ENCODE results near the gene USP46. TPM values are rescaled to one million over a fixed set of nuclear protein-coding genes. Genes with fewer than 3 reads are reported as not detected.

USP46 gene
- total RNA-seq, 1 donor from 2014 or later: 32.4 TPM

DNA sequence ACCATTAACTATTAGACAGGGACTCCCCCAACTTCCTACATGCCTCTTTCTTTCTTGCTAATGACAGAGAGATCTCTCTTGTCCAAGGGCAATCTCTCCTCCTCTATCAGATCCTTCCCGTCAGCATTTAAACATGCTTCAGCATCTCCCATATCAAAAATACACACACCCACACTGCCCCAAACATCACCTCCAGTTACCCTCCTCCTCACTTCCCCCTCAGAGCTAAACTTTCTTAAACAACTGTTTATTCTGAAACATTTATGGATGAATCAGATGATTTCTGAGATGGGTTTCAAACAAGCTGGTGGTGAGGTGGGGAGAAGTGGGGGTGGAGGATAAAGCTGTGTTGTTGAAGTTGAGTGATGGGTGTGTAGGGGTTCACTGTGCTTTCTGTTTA, 23.5 kb downstream of the USP46 start:
- Mint-ChIP-seq H3K36me3 (ENCODE audit: low read depth, unreplicated experiment) (peaks cover 7% of the 10 kb centered on the region), H3K27ac (ENCODE audit: unreplicated experiment) (no peak overlapping the region), H3K9me3 (ENCODE audit: unreplicated experiment) (no peaks in the 10 kb centered on the region), H3K27me3 (ENCODE audit: unreplicated experiment) (peaks cover 8% of the 10 kb centered on the region), H3K4me1 (ENCODE audit: unreplicated experiment) (peaks cover 6% of the 10 kb centered on the region), H3K4me3 (ENCODE audit: unreplicated experiment) (no peak overlapping the region)
- TF ChIP-seq, protein P1, sequence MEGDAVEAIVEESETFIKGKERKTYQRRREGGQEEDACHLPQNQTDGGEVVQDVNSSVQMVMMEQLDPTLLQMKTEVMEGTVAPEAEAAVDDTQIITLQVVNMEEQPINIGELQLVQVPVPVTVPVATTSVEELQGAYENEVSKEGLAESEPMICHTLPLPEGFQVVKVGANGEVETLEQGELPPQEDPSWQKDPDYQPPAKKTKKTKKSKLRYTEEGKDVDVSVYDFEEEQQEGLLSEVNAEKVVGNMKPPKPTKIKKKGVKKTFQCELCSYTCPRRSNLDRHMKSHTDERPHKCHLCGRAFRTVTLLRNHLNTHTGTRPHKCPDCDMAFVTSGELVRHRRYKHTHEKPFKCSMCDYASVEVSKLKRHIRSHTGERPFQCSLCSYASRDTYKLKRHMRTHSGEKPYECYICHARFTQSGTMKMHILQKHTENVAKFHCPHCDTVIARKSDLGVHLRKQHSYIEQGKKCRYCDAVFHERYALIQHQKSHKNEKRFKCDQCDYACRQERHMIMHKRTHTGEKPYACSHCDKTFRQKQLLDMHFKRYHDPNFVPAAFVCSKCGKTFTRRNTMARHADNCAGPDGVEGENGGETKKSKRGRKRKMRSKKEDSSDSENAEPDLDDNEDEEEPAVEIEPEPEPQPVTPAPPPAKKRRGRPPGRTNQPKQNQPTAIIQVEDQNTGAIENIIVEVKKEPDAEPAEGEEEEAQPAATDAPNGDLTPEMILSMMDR (IDR thresholded peaks at IDR 0.05; ENCODE audit: unreplicated experiment): no peak
- no peak for DNase-seq (ENCODE audit: low spot score)

- Mint-ChIP-seq H3K4me1 (ENCODE audit: unreplicated experiment) (peaks cover 6% of the 10 kb centered on the region), H3K27ac (ENCODE audit: unreplicated experiment) (no peak overlapping the region)
- DNase-seq (ENCODE audit: low spot score): no peak
Observed at GRCh38 chr4:52635130-52635529, 24.0 kb downstream of the USP46 start.

GRCh38 chr4:52633846-52634245, 25.3 kb downstream of the USP46 start:
- peaks cover 9% of the 10 kb centered on the region for H3K36me3 Mint-ChIP-seq (ENCODE audit: low read depth, unreplicated experiment)
- H3K9me3 Mint-ChIP-seq (ENCODE audit: unreplicated experiment): no peaks in the 10 kb centered on the region
- no peak overlapping the region for H3K27ac Mint-ChIP-seq (ENCODE audit: unreplicated experiment)

More at GRCh38 chr4:52635130-52635529, 24.0 kb downstream of the USP46 start:
- TF ChIP-seq, protein P1 (IDR thresholded peaks at IDR 0.05; ENCODE audit: unreplicated experiment): no peak
- Mint-ChIP-seq H3K4me3 (ENCODE audit: unreplicated experiment) (no peak overlapping the region), H3K27me3 (ENCODE audit: unreplicated experiment) (peaks cover 8% of the 10 kb centered on the region), H3K9me3 (ENCODE audit: unreplicated experiment) (no peaks in the 10 kb centered on the region), H3K36me3 (ENCODE audit: low read depth, unreplicated experiment) (peaks cover 7% of the 10 kb centered on the region)

DNA sequence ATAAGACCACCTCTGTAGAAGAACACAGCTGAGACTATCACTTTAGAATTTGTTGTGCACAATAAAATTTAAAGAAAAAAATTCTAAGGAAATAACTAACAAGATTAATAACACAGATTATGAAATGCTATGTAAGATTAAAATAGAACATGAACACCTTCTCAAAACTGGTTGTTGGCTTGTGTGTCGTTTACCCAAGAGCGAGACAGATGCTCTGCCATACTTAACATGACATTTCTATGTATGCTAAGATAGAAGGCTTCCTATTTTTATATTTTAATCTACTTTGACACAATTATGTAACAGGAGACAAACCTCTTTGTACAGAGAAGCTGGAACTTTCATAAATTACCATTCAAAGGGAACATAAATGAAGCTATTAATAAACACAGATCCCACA, 30.1 kb downstream of the USP46 start:
- Mint-ChIP-seq H3K36me3 (ENCODE audit: low read depth, unreplicated experiment) (peaks cover 6% of the 10 kb centered on the region), H3K27ac (ENCODE audit: unreplicated experiment) (no peak overlapping the region), H3K9me3 (ENCODE audit: unreplicated experiment) (no peaks in the 10 kb centered on the region), H3K4me1 (ENCODE audit: unreplicated experiment) (peaks cover 6% of the 10 kb centered on the region), H3K27me3 (ENCODE audit: unreplicated experiment) (peaks cover 1% of the 10 kb centered on the region), H3K4me3 (ENCODE audit: unreplicated experiment) (no peak overlapping the region)
- DNase-seq (ENCODE audit: low spot score): no peak
- TF ChIP-seq, protein P1 (IDR thresholded peaks at IDR 0.05; ENCODE audit: unreplicated experiment): no peak

More at GRCh38 chr4:52633846-52634245, 25.3 kb downstream of the USP46 start:
- Mint-ChIP-seq H3K27me3 (ENCODE audit: unreplicated experiment) (peaks cover 10% of the 10 kb centered on the region), H3K4me1 (ENCODE audit: unreplicated experiment) (peaks cover 6% of the 10 kb centered on the region), H3K4me3 (ENCODE audit: unreplicated experiment) (no peak overlapping the region)
- DNase-seq (ENCODE audit: low spot score): no peak
- TF ChIP-seq, protein P1 (IDR thresholded peaks at IDR 0.05; ENCODE audit: unreplicated experiment): no peak

- Mint-ChIP-seq H3K36me3 (ENCODE audit: low read depth, unreplicated experiment) (peaks cover 6% of the 10 kb centered on the region), H3K4me3 (ENCODE audit: unreplicated experiment) (no peak overlapping the region), H3K9me3 (ENCODE audit: unreplicated experiment) (no peaks in the 10 kb centered on the region), H3K4me1 (ENCODE audit: unreplicated experiment) (peaks cover 6% of the 10 kb centered on the region), H3K27ac (ENCODE audit: unreplicated experiment) (no peak overlapping the region), H3K27me3 (ENCODE audit: unreplicated experiment) (peaks cover 1% of the 10 kb centered on the region)
- DNase-seq (ENCODE audit: low spot score): no peak
- TF ChIP-seq, protein P1 (IDR thresholded peaks at IDR 0.05; ENCODE audit: unreplicated experiment): no peak
Observed at GRCh38 chr4:52628543-52628942, 30.6 kb downstream of the USP46 start.
